MM.1S (cell line): ENCODE data around the gene KRTAP19-8.

ENCODE experiments used
- CTCF ChIP-seq: fragments of 300-600 bp; sonication (generic); IDR thresholded peaks from 2 replicates; pipeline ENCODE4 v1.5.1; 2016; ENCODE audit warnings: antibody characterized with exemption, low read length, mixed read lengths
- EZH2 ChIP-seq: fragments of 300-600 bp; sonication (generic); optimal IDR thresholded peaks from 2 replicates; pipeline ENCODE3; 2017; ENCODE audit warnings: low read depth, mild to moderate bottlenecking, antibody characterized with exemption, low read length, mixed read lengths

- no peak for TF ChIP-seq CTCF
- no peak for TF ChIP-seq EZH2
These were observed 37.6 kb upstream of the KRTAP19-8 start for GRCh38 chr21:31075848-31076247.
